Measurements from ENCODE around the gene CTTN. TPM values are rescaled to one million over a fixed set of nuclear protein-coding genes. Genes with fewer than 3 reads are reported as not detected.

The CTTN gene
- total RNA-seq, 4 donors from 2014 or later, result 229 to 418 (median 295) TPM

DNA sequence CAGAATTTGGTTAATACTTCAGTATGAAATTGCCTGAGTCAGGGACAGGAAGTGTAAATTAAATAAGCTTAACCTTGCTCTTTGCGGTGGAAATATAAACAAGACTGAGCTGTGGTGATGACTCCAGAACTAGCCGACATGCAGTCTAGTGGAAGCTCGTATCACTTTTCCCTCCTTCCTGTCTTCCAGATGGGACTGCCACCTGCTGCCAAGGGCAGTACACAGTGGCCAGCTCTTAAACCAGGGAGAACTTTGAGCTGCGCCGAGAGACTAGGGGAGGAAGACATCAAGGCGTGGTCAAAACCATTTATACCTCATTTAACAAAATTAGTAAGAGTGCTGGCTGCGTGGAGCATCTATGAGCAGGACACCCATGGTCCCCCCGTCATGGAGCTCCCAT, 31.3 kb upstream of the CTTN start:
- 84 to 92% methylated on average over 7 to 8 of the region's 8 CpGs for WGBS, 2 donors
- no peak for TF ChIP-seq POLR2A (IDR thresholded peaks at IDR 0.05)
- TF ChIP-seq, protein P1, sequence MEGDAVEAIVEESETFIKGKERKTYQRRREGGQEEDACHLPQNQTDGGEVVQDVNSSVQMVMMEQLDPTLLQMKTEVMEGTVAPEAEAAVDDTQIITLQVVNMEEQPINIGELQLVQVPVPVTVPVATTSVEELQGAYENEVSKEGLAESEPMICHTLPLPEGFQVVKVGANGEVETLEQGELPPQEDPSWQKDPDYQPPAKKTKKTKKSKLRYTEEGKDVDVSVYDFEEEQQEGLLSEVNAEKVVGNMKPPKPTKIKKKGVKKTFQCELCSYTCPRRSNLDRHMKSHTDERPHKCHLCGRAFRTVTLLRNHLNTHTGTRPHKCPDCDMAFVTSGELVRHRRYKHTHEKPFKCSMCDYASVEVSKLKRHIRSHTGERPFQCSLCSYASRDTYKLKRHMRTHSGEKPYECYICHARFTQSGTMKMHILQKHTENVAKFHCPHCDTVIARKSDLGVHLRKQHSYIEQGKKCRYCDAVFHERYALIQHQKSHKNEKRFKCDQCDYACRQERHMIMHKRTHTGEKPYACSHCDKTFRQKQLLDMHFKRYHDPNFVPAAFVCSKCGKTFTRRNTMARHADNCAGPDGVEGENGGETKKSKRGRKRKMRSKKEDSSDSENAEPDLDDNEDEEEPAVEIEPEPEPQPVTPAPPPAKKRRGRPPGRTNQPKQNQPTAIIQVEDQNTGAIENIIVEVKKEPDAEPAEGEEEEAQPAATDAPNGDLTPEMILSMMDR (IDR thresholded peaks at IDR 0.05), result no peak

DNA sequence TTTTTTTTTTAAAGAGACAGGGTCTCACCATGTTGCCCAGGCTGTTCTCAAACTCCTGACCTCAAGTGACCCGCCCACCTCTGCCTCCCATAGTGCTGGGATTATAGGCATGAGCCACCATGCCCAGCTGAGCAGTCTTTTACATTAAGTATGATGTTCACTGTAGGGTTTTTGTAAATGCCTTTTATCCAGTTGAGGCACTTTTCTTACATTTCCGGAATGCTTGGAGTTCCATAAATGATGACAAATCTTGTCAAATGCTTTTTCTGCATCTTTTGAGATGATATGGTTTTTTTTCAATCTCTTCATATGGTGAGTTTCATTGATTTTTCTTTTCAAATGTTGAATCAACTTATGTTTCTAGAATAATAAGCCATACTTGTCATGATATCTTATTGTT, 29.4 kb upstream of the CTTN start:
- DNase-seq, result no peak
- H3K4me1 ChIP-seq, result no peaks in the 10 kb centered on the region
- no peak for TF ChIP-seq POLR2A (IDR thresholded peaks at IDR 0.05)
- TF ChIP-seq, protein P1 (IDR thresholded peaks at IDR 0.05), result no peak
- H3K4me3 ChIP-seq (replicated peaks in 1 of 3), result no peak overlapping the region
- H3K9me3 ChIP-seq, result no peaks in the 10 kb centered on the region
- intact Hi-C loops (cut with DNase I), result no loop called here
- peaks cover 13 to 14% of the 10 kb centered on the region in 2 donors for H3K36me3 ChIP-seq
- WGBS, 2 donors, result 95 to 98% methylated on average over 2 of the region's 2 CpGs
- H3K27me3 ChIP-seq, result no peaks in the 10 kb centered on the region
- no peak overlapping the region for H3K27ac ChIP-seq

More for the DNA sequence above, 31.3 kb upstream of the CTTN start:
- intact Hi-C loops (cut with DNase I), result no loop called here
- DNase-seq, result no peak
- no peak overlapping the region for H3K27ac ChIP-seq
- no peaks in the 10 kb centered on the region for H3K27me3 ChIP-seq
- no peaks in the 10 kb centered on the region for H3K4me1 ChIP-seq
- no peaks in the 10 kb centered on the region for H3K9me3 ChIP-seq
- H3K36me3 ChIP-seq, result peaks cover 7 to 15% of the 10 kb centered on the region in 2 donors
- H3K4me3 ChIP-seq (replicated peaks in 1 of 3), result no peak overlapping the region

DNA sequence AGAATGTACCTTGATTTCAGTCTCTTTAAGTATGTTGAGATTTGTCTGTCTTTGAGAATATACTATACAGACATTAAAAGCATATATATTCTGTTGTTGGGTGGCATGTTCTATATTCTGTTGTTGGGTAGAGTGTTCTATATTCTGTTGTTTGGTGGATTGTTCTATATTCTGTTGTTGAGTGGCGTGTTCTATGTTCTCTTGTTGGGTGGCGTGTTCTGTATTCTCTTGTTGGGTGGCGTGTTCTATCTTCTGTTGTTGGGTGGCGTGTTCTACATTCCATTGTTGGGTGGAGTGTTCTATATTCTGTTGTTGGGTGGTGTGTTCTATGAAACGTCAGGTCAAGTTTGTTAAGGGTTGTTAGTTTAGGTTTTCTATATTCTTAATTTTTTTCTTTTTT, 27.1 kb upstream of the CTTN start:
- Histone ChIP-seq H3K4me3 (replicated peaks in 1 of 3) (no peak overlapping the region), H3K36me3 (peaks cover 23 to 24% of the 10 kb centered on the region in 2 donors), H3K4me1 (no peaks in the 10 kb centered on the region), H3K27ac (no peak overlapping the region), H3K27me3 (no peaks in the 10 kb centered on the region), H3K9me3 (no peaks in the 10 kb centered on the region)
- no peak for DNase-seq
- 68% methylated on average over 5 of the region's 5 CpGs for WGBS, 2 donors
- TF ChIP-seq, protein P1 (IDR thresholded peaks at IDR 0.05), result no peak
- TF ChIP-seq POLR2A (IDR thresholded peaks at IDR 0.05), result no peak
- intact Hi-C loops (cut with DNase I), result no loop called here

DNA sequence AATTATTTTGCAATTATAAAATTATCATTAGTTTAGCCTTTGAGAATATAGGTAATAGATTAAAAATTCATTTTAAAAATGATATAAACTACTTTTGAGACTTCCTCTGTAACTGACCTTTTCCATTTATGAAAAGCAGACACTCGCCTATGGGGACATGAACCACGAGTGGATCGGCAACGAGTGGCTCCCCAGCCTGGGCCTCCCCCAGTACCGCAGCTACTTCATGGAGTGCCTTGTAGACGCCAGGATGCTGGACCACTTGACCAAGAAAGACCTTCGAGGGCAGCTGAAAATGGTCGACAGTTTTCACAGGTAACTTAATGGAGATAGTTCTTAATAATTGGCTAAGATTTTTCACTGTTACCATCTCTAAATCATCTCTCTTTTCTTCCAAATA, 26.3 kb upstream of the CTTN start:
- Histone ChIP-seq H3K4me1 (no peaks in the 10 kb centered on the region), H3K9me3 (no peaks in the 10 kb centered on the region), H3K4me3 (replicated peaks in 1 of 3) (no peak overlapping the region), H3K36me3 (peaks cover 25 to 30% of the 10 kb centered on the region in 2 donors), H3K27ac (no peak overlapping the region), H3K27me3 (no peaks in the 10 kb centered on the region)
- DNase-seq, result no peak
- WGBS, 2 donors, result 84% methylated on average over 8 of the region's 8 CpGs
- TF ChIP-seq, protein P1 (IDR thresholded peaks at IDR 0.05), result no peak
- TF ChIP-seq POLR2A (IDR thresholded peaks at IDR 0.05), result no peak
- intact Hi-C loops (cut with DNase I), result no loop called here

DNA sequence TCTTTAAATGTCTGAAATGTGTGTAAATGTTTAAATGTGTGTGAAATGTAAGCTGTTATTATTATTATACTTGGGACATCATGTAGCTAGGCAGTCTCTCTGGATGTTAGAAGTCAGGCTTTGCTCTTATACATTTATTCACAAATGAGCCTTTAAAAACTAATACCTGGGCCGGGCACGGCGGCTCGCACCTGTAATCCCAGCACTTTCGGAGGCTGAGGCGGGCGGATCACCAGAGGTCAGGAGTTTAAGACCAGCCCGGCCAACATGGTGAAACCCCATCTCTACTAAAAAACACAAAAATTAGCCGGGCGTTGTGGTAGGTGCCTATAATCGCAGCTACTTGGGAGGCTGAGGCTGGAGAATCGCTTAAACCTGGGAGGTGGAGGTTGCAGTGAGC, 21.7 kb upstream of the CTTN start:
- H3K36me3 ChIP-seq, result peaks cover 43 to 44% of the 10 kb centered on the region in 2 donors
- TF ChIP-seq POLR2A (IDR thresholded peaks at IDR 0.05), result no peak
- TF ChIP-seq, protein P1 (IDR thresholded peaks at IDR 0.05), result no peak

More for the DNA sequence above, 21.7 kb upstream of the CTTN start:
- 88 to 96% methylated on average over 12 of the region's 12 CpGs for whole genome bisulfite sequencing, 2 donors
- no peak overlapping the region for H3K4me3 ChIP-seq (replicated peaks in 1 of 3)
- no peaks in the 10 kb centered on the region for H3K4me1 ChIP-seq
- H3K27ac ChIP-seq, result no peak overlapping the region
- H3K9me3 ChIP-seq, result no peaks in the 10 kb centered on the region
- intact Hi-C loops (cut with DNase I), result no loop called here
- no peak for DNase-seq
- H3K27me3 ChIP-seq, result no peaks in the 10 kb centered on the region
